WTC11 (cell line): ENCODE results near the gene NAAA. TPM values are rescaled to one million over a fixed set of nuclear protein-coding genes. Genes with fewer than 3 reads are reported as not detected.

Experiments
- ATAC-seq: fragments of 200-7000 bp; cut with Tn5 transposase; 2 replicates; pipeline ENCODE4 v1.10.0; 2021; ENCODE audit warnings: mild to moderate bottlenecking, moderate library complexity
- Bru-seq: library from RNA; stranded (reverse); fragments of 400-500 nt; gene quantifications from one replicate; lab custom pipeline; 2021; lab: Mats Ljungman, UMichigan
- CTCF ChIA-PET: fragments of 300-600 bp; sonication (Branson Sonifier 250); formaldehyde crosslinking; loops from one replicate; lab custom pipeline; 2021; ENCODE audit warnings: antibody characterized with exemption; lab: Charles Lee
- POLR2A ChIA-PET: fragments of 350-600 bp; sonication (Branson Sonifier 250); formaldehyde crosslinking; loops from one replicate; lab custom pipeline; 2021; ENCODE audit warnings: antibody characterized with exemption; lab: Charles Lee
- DNase-seq: peaks from one replicate; pipeline ENCODE4 v3.0.0; 2021; ENCODE audit warnings: low spot score
- H3K27ac Mint-ChIP-seq: 2 replicates; pipeline ENCODE4 v1.8.0; 2021; ENCODE audit warnings: mixed read lengths
- H3K27me3 Mint-ChIP-seq: 2 replicates; pipeline ENCODE4 v1.8.0; 2021; ENCODE audit warnings: low read depth, mild to moderate bottlenecking, moderate library complexity, mixed read lengths
- H3K36me3 Mint-ChIP-seq: 2 replicates; pipeline ENCODE4 v1.8.0; 2021; ENCODE audit warnings: mixed read lengths
- H3K4me1 Mint-ChIP-seq: 2 replicates; pipeline ENCODE4 v1.8.0; 2022; ENCODE audit warnings: mixed read lengths
- H3K4me3 Mint-ChIP-seq: 2 replicates; pipeline ENCODE4 v1.8.0; 2021; ENCODE audit warnings: mild to moderate bottlenecking, moderate library complexity, mixed read lengths
- H3K9me3 Mint-ChIP-seq: 2 replicates; pipeline ENCODE4 v1.8.0; 2021; ENCODE audit warnings: mixed read lengths
- CREB1 ChIP-seq: sonication (generic); formaldehyde crosslinking; IDR thresholded peaks from 2 replicates; pipeline ENCODE4 v1.8.0; 2023; ENCODE audit warnings: mild to moderate bottlenecking, missing genetic modification reagents
- ESRRA ChIP-seq: sonication (generic); formaldehyde crosslinking; IDR thresholded peaks from 2 replicates; pipeline ENCODE4 v1.8.1; 2022; ENCODE audit warnings: mild to moderate bottlenecking, missing genetic modification reagents, borderline replicate concordance
- GABPB1 ChIP-seq: sonication (generic); formaldehyde crosslinking; IDR thresholded peaks from 2 replicates; pipeline ENCODE4 v1.8.1; 2023; ENCODE audit warnings: mild to moderate bottlenecking, missing genetic modification reagents
- HMGA2 ChIP-seq: fragments of 250-450 bp; sonication (Bioruptor Pico); IDR thresholded peaks from 2 replicates; pipeline ENCODE4 v1.4.0; 2021; ENCODE audit warnings: mild to moderate bottlenecking, moderate library complexity
- KAT7 ChIP-seq: sonication (generic); formaldehyde crosslinking; IDR thresholded peaks from 2 replicates; pipeline ENCODE4 v1.8.1; 2023; ENCODE audit warnings: missing genetic modification reagents, mild to moderate bottlenecking, borderline replicate concordance
- NFYB ChIP-seq: sonication (generic); formaldehyde crosslinking; conservative IDR thresholded peaks from 2 replicates; pipeline ENCODE4 v1.8.0; 2022; ENCODE audit warnings: low read depth, missing genetic modification reagents
- RELA ChIP-seq: sonication (generic); formaldehyde crosslinking; IDR thresholded peaks from 2 replicates; pipeline ENCODE4 v1.8.1; 2022; ENCODE audit warnings: missing genetic modification reagents, mild to moderate bottlenecking, borderline replicate concordance
- SOX15 ChIP-seq: fragments of 250-450 bp; sonication (Bioruptor Pico); IDR thresholded peaks from 2 replicates; pipeline ENCODE4 v1.9.0; 2021; ENCODE audit warnings: mild to moderate bottlenecking
- TCF7 ChIP-seq: sonication (generic); formaldehyde crosslinking; IDR thresholded peaks from 2 replicates; pipeline ENCODE4 v1.8.0; 2022; ENCODE audit warnings: mild to moderate bottlenecking, low read depth, missing genetic modification reagents, moderate library complexity
- TEAD1 ChIP-seq: sonication (generic); formaldehyde crosslinking; IDR thresholded peaks from 2 replicates; pipeline ENCODE4 v1.8.0; 2022; ENCODE audit warnings: mild to moderate bottlenecking, missing genetic modification reagents
- ZNF121 ChIP-seq: sonication (generic); formaldehyde crosslinking; IDR thresholded peaks from 2 replicates; pipeline ENCODE4 v1.8.0; 2023; ENCODE audit warnings: missing genetic modification reagents
- ZNF317 ChIP-seq: sonication (generic); formaldehyde crosslinking; IDR thresholded peaks from 2 replicates; pipeline ENCODE4 v1.8.1; 2023; ENCODE audit warnings: low read depth, mild to moderate bottlenecking, moderate library complexity, missing genetic modification reagents, borderline replicate concordance
- ZNF416 ChIP-seq: fragments of 250-450 bp; sonication (Bioruptor Pico); IDR thresholded peaks from 2 replicates; pipeline ENCODE4 v1.9.0; 2021; ENCODE audit warnings: mild to moderate bottlenecking, inconsistent platforms
- long read RNA-seq, 3 experiments: library from RNA in 1 of 3; library from capped mRNA in 1 of 3; library from polyadenylated mRNA in 1 of 3; unstranded in 2 of 3; stranded (forward) in 1 of 3; transcript quantifications; one replicate each; pipeline ENCODE4 v2.0.0, GENCODE V29; 2021
- total RNA-seq: library from RNA; stranded (reverse); gene quantifications from 3 replicates; pipeline ENCODE4 v1.2.3, GENCODE V29; 2021
- TF ChIP-seq, protein P1 (sequence below): fragments of 200-600 bp; IDR thresholded peaks from 2 replicates; pipeline ENCODE4 v1.8.0; 2022; ENCODE audit warnings: antibody characterized with exemption
- TF ChIP-seq, protein P2 (sequence below): sonication (generic); formaldehyde crosslinking; IDR thresholded peaks from 2 replicates; pipeline ENCODE4 v1.8.1; 2022; ENCODE audit warnings: low read depth, missing genetic modification reagents, borderline replicate concordance
- TF ChIP-seq, protein P3 (sequence below): sonication (generic); formaldehyde crosslinking; IDR thresholded peaks from 2 replicates; pipeline ENCODE4 v1.8.1; 2023; ENCODE audit warnings: mild to moderate bottlenecking, missing genetic modification reagents, moderate library complexity
- TF ChIP-seq, protein P4 (sequence below): sonication (generic); formaldehyde crosslinking; IDR thresholded peaks from 2 replicates; pipeline ENCODE4 v1.8.1; 2022; ENCODE audit warnings: mild to moderate bottlenecking, moderate library complexity, missing genetic modification reagents
- TF ChIP-seq, protein P5 (sequence below): sonication (generic); formaldehyde crosslinking; IDR thresholded peaks from 2 replicates; pipeline ENCODE4 v1.8.1; 2023; ENCODE audit warnings: mild to moderate bottlenecking, moderate library complexity, missing genetic modification reagents
- TF ChIP-seq, protein P6 (sequence below): sonication (generic); formaldehyde crosslinking; IDR thresholded peaks from 2 replicates; pipeline ENCODE4 v1.8.1; 2023; ENCODE audit warnings: mild to moderate bottlenecking, missing genetic modification reagents, moderate library complexity
- TF ChIP-seq, protein P7 (sequence below): sonication (generic); formaldehyde crosslinking; IDR thresholded peaks from 2 replicates; pipeline ENCODE4 v1.8.0; 2022; ENCODE audit warnings: mild to moderate bottlenecking, missing genetic modification reagents

The NAAA gene
- total RNA-seq (7.1 to 9.0 TPM (median 8.2 TPM) in 3 replicates), Bru-seq, nascent RNA (percentile 52 among the genes with signal in this experiment)
- long read RNA-seq, experiment 1, partial matches to known transcripts: 4 of 27 reads
- long read RNA-seq, experiment 1, other reads (novel, unspliced or antisense): 20 of 27 reads
- long read RNA-seq, experiment 2, partial matches to known transcripts: 1 of 3 reads
- long read RNA-seq, experiment 2, other reads (novel, unspliced or antisense): 1 of 3 reads
- long read RNA-seq, experiment 3, partial matches to known transcripts: 3 of 7 reads
- long read RNA-seq, experiment 3, other reads (novel, unspliced or antisense): 4 of 7 reads

DNA sequence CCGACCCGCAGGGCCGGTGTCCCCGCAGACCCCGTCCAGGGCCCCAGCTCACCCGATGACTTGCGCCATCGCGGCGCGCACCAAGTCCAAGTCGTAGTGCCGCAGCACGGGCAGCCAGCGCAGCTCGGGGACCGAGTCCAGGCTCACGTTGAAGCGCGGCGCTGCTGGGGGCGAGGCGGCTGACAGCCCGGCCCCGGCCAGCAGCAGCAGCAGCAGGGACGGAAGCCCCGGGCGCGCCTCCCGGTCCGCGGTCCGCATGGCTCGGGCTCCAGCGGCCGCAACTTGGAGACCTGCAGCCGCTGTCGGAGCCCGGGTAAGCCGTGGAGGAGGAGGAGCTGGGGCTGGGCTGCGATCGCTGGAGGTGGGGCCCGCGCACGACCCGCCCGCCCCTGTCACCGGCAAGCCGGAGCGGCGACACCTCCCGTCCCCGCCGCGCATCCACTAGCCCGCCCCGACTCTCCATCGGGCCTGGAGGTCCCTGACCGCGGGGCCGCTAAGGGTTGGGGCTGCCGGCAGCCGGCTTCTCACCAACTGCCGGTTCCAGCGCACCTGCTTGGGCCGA, at the start of gene NAAA:
TSS of gene NAAA (minus strand) at position 322 of the 562 bp plus-strand sequence. CDS start at position 258, 64 bp downstream.
- ChIA-PET POLR2A (interaction anchor here (0.9 to 1.2 kb wide), 2 partner anchors 69 to 144 kb away, joined by 3 read pairs; no protein-coding TSS in a partner anchor), CTCF (interaction anchor here (1.6 to 4.9 kb wide), 6 partner anchors 25 to 146 kb away, joined by 4 to 37 read pairs (median 9); partner anchors contain the start of gene SDAD1)
- 0 out of 2 replicates have a peak, but pooled peaks have one; percentile 46 for TF ChIP-seq TEAD1 (CRISPR knock-in tag)
- TF ChIP-seq ZNF121 (CRISPR knock-in tag): no peak
- no peak for TF ChIP-seq ZNF317 (CRISPR knock-in tag)
- TF ChIP-seq, protein P1, sequence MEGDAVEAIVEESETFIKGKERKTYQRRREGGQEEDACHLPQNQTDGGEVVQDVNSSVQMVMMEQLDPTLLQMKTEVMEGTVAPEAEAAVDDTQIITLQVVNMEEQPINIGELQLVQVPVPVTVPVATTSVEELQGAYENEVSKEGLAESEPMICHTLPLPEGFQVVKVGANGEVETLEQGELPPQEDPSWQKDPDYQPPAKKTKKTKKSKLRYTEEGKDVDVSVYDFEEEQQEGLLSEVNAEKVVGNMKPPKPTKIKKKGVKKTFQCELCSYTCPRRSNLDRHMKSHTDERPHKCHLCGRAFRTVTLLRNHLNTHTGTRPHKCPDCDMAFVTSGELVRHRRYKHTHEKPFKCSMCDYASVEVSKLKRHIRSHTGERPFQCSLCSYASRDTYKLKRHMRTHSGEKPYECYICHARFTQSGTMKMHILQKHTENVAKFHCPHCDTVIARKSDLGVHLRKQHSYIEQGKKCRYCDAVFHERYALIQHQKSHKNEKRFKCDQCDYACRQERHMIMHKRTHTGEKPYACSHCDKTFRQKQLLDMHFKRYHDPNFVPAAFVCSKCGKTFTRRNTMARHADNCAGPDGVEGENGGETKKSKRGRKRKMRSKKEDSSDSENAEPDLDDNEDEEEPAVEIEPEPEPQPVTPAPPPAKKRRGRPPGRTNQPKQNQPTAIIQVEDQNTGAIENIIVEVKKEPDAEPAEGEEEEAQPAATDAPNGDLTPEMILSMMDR: no peak
- TF ChIP-seq, protein P2, sequence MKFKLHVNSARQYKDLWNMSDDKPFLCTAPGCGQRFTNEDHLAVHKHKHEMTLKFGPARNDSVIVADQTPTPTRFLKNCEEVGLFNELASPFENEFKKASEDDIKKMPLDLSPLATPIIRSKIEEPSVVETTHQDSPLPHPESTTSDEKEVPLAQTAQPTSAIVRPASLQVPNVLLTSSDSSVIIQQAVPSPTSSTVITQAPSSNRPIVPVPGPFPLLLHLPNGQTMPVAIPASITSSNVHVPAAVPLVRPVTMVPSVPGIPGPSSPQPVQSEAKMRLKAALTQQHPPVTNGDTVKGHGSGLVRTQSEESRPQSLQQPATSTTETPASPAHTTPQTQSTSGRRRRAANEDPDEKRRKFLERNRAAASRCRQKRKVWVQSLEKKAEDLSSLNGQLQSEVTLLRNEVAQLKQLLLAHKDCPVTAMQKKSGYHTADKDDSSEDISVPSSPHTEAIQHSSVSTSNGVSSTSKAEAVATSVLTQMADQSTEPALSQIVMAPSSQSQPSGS (CRISPR knock-in tag): no peak
- TF ChIP-seq HMGA2: no peak
- TF ChIP-seq, protein P3, sequence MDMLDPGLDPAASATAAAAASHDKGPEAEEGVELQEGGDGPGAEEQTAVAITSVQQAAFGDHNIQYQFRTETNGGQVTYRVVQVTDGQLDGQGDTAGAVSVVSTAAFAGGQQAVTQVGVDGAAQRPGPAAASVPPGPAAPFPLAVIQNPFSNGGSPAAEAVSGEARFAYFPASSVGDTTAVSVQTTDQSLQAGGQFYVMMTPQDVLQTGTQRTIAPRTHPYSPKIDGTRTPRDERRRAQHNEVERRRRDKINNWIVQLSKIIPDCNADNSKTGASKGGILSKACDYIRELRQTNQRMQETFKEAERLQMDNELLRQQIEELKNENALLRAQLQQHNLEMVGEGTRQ: no peak
- TF ChIP-seq, protein P4, sequence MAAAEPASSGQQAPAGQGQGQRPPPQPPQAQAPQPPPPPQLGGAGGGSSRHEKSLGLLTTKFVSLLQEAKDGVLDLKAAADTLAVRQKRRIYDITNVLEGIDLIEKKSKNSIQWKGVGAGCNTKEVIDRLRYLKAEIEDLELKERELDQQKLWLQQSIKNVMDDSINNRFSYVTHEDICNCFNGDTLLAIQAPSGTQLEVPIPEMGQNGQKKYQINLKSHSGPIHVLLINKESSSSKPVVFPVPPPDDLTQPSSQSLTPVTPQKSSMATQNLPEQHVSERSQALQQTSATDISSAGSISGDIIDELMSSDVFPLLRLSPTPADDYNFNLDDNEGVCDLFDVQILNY (CRISPR knock-in tag): 0 out of 2 replicates have a peak, but pooled peaks have one; percentile 59
- TF ChIP-seq ESRRA (CRISPR knock-in tag): 0 out of 2 replicates have a peak, but pooled peaks have one; percentile 75
- TF ChIP-seq KAT7 (CRISPR knock-in tag): 0 out of 2 replicates have a peak, but pooled peaks have one; percentile 29
- TF ChIP-seq SOX15 (CRISPR knock-in tag): no peak
- TF ChIP-seq ZNF416: 0 out of 2 replicates have a peak, but pooled peaks have one; percentile 22
- TF ChIP-seq, protein P5, sequence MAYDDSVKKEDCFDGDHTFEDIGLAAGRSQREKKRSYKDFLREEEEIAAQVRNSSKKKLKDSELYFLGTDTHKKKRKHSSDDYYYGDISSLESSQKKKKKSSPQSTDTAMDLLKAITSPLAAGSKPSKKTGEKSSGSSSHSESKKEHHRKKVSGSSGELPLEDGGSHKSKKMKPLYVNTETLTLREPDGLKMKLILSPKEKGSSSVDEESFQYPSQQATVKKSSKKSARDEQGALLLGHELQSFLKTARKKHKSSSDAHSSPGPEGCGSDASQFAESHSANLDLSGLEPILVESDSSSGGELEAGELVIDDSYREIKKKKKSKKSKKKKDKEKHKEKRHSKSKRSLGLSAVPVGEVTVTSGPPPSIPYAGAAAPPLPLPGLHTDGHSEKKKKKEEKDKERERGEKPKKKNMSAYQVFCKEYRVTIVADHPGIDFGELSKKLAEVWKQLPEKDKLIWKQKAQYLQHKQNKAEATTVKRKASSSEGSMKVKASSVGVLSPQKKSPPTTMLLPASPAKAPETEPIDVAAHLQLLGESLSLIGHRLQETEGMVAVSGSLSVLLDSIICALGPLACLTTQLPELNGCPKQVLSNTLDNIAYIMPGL: peak; percentile 96; the same call in 1 of the 2 replicates
- TF ChIP-seq, protein P6, sequence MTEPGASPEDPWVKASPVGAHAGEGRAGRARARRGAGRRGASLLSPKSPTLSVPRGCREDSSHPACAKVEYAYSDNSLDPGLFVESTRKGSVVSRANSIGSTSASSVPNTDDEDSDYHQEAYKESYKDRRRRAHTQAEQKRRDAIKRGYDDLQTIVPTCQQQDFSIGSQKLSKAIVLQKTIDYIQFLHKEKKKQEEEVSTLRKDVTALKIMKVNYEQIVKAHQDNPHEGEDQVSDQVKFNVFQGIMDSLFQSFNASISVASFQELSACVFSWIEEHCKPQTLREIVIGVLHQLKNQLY (CRISPR knock-in tag): 0 out of 2 replicates have a peak, but pooled peaks have one; percentile 82
- TF ChIP-seq GABPB1 (CRISPR knock-in tag): 0 out of 2 replicates have a peak, but pooled peaks have one; percentile 26
- TF ChIP-seq NFYB: no peak
- TF ChIP-seq CREB1 (CRISPR knock-in tag): no peak
- no peak for TF ChIP-seq TCF7
- peak; percentile 60 for TF ChIP-seq RELA
- TF ChIP-seq, protein P7, sequence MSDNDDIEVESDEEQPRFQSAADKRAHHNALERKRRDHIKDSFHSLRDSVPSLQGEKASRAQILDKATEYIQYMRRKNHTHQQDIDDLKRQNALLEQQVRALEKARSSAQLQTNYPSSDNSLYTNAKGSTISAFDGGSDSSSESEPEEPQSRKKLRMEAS (CRISPR knock-in tag): peak; percentile 52; the same call in 1 of the 2 replicates
- peak; percentile 77 for ATAC-seq
- Mint-ChIP-seq H3K9me3 (no peaks in the 10 kb centered on the region), H3K4me1 (peaks cover 22% of the 10 kb centered on the region), H3K36me3 (no peaks in the 10 kb centered on the region; the same call in 1 of the 2 replicates), H3K27ac (no peak within 1 kb of the TSS), H3K27me3 (peaks cover 16% of the 10 kb centered on the region; the same call in 1 of the 2 replicates), H3K4me3 (peak within 1 kb of the TSS; percentile 92)
- DNase-seq: peak; percentile 81
